ENCODE results near the gene RAP2A.

DNA sequence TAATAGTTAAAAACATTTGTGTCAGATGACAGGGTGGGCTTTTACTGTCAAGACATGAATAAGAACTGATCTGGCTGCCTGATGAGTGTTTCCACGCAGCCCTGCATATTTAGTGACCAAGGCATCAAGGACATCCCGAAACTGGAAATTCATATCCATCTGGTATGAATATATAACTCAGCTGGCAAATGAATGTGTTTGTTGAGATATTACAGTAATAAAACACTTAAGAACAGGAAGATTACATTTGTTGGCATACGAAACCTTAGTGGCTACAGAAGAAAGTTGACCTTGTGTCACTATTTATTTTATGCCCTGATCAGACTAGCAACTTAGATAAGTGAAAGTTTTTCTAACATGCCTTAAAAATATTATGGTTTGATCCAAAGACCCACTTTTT lies 32.8 kb downstream of the RAP2A start:
- TF ChIP-seq, protein P1, sequence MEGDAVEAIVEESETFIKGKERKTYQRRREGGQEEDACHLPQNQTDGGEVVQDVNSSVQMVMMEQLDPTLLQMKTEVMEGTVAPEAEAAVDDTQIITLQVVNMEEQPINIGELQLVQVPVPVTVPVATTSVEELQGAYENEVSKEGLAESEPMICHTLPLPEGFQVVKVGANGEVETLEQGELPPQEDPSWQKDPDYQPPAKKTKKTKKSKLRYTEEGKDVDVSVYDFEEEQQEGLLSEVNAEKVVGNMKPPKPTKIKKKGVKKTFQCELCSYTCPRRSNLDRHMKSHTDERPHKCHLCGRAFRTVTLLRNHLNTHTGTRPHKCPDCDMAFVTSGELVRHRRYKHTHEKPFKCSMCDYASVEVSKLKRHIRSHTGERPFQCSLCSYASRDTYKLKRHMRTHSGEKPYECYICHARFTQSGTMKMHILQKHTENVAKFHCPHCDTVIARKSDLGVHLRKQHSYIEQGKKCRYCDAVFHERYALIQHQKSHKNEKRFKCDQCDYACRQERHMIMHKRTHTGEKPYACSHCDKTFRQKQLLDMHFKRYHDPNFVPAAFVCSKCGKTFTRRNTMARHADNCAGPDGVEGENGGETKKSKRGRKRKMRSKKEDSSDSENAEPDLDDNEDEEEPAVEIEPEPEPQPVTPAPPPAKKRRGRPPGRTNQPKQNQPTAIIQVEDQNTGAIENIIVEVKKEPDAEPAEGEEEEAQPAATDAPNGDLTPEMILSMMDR (IDR thresholded peaks at IDR 0.05), result no peak
- TF ChIP-seq POLR2A (IDR thresholded peaks at IDR 0.05) (no peak), POLR2AphosphoS5 (IDR thresholded peaks at IDR 0.05; ENCODE audit: insufficient read depth in 1 of 2, low read depth in 1 of 2) (no peak)
